Hepatocyte (in vitro differentiated cells): Measurements from ENCODE around the gene POMGNT2.

Source experiments
- EZH2 ChIP-seq: fragments of 200-600 bp; sonication (generic); IDR thresholded peaks from 2 replicates; pipeline ENCODE4 v1.6.1; 2016; ENCODE audit warnings: antibody characterized with exemption, mild to moderate bottlenecking, borderline replicate concordance
- TF ChIP-seq, protein P1 (sequence below): fragments of 200-600 bp; sonication (generic); IDR thresholded peaks from 2 replicates; pipeline ENCODE4 v1.5.1; 2016; ENCODE audit warnings: antibody characterized with exemption, mild to moderate bottlenecking; ENCODE audit not compliant: poor library complexity

DNA sequence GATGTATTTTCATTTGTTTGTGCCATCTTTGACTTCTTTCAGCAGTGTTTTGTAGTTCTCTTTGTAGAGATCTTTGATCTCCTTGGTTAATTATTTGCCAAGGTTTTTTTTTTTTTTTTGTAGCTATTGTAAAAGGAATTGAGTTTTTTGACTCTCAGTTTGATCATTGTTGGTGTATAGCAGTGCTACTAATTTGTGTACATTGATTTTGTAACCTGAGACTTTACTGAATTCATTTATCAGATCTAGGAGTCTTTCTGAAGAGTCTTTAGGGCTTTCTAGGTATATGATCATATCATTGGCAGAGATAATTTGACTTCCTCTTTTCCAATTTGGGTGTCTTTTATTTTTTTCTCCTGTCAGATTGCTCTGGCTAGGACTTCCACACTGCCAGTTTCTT lies 42.2 kb upstream of the POMGNT2 start:
- TF ChIP-seq EZH2 = no peak
- TF ChIP-seq, protein P1, sequence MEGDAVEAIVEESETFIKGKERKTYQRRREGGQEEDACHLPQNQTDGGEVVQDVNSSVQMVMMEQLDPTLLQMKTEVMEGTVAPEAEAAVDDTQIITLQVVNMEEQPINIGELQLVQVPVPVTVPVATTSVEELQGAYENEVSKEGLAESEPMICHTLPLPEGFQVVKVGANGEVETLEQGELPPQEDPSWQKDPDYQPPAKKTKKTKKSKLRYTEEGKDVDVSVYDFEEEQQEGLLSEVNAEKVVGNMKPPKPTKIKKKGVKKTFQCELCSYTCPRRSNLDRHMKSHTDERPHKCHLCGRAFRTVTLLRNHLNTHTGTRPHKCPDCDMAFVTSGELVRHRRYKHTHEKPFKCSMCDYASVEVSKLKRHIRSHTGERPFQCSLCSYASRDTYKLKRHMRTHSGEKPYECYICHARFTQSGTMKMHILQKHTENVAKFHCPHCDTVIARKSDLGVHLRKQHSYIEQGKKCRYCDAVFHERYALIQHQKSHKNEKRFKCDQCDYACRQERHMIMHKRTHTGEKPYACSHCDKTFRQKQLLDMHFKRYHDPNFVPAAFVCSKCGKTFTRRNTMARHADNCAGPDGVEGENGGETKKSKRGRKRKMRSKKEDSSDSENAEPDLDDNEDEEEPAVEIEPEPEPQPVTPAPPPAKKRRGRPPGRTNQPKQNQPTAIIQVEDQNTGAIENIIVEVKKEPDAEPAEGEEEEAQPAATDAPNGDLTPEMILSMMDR = no peak
